ENCODE data around the gene NOP10. TPM values are rescaled to one million over a fixed set of nuclear protein-coding genes. Genes with fewer than 3 reads are reported as not detected.

The NOP10 gene
- total and polyA plus RNA-seq, 2 of the 8 experiments (the other 6 are each of a cell fraction or from before 2014, with no cell fraction given): 285 to 981 TPM

GRCh38 chr15:34360298-34360697 is 17.4 kb upstream of the NOP10 start (continued):
- TF ChIP-seq ATF2 (IDR thresholded peaks at IDR 0.05; ENCODE audit: low read length) (no peak), MAX (IDR thresholded peaks at IDR 0.05) (no peak), RFX5 (IDR thresholded peaks at IDR 0.05; ENCODE audit: borderline replicate concordance, low read depth, low read length) (no peak), SIN3A (conservative IDR thresholded peaks at IDR 0.05 in 1 of 2, IDR thresholded peaks at IDR 0.05 in 1 of 2; ENCODE audit: low read depth in 1 of 2, low read length in 2 of 2) (peak; percentile 26 to 58; a peak in 1 of 4 replicates), BCL11A (IDR thresholded peaks at IDR 0.05; ENCODE audit: low read depth in 2 of 2, low read length in 2 of 2) (no peak), CTBP2 (IDR thresholded peaks at IDR 0.05; ENCODE audit: borderline replicate concordance, insufficient read depth, insufficient read length, low read length) (no peak), USF2 (IDR thresholded peaks at IDR 0.05; ENCODE audit: low read length) (no peak)

All from H1 (cell line).